Skeletal muscle cell (primary cell): Measurements from ENCODE around the gene ERAS.
"Not testable (repeated sequence)": the region's sequence is repeated elsewhere in the genome, so short reads cannot be mapped to it uniquely, and the experiment has no call there.

Experiments
- DNase-seq: peaks from one replicate; pipeline ENCODE4 v3.0.0-alpha.2; 2010; ENCODE audit warnings: low read depth
- H3K4me3 ChIP-seq: 2 replicates; pipeline ENCODE4 v1.5.1; 2011; ENCODE audit warnings: low read depth, mild to moderate bottlenecking, control low read depth, low read length, moderate library complexity

Gene ERAS

DNA sequence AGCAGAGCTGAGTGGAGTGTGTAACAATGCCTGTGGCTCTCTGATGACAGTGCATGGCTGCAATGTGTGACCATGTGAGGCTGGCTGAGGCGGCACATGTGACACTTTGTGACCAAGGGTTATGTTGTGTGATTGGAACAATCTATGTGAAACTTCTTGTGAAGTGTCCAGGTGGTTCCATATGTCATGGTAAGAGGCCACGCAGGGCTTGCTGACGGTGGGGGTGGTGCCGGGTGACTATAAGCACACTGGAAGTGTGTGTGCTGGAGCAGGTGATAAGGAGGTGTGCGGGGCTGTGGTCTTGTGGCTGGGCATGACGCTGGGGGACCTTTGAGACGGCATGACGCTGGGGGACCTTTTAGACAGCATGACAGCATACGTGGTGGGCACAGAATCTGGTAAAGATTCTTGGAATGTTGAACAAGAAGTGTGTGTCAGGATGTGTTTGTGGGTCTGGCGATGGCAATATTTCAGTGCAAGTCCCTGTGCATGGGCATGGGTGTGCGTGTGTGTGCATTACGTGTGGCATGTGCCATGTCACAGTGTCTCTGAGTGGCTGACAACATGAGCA lies 31.9 kb upstream of the ERAS start:
- H3K4me3 ChIP-seq = no peak overlapping the region
- DNase-seq = no peak

DNA sequence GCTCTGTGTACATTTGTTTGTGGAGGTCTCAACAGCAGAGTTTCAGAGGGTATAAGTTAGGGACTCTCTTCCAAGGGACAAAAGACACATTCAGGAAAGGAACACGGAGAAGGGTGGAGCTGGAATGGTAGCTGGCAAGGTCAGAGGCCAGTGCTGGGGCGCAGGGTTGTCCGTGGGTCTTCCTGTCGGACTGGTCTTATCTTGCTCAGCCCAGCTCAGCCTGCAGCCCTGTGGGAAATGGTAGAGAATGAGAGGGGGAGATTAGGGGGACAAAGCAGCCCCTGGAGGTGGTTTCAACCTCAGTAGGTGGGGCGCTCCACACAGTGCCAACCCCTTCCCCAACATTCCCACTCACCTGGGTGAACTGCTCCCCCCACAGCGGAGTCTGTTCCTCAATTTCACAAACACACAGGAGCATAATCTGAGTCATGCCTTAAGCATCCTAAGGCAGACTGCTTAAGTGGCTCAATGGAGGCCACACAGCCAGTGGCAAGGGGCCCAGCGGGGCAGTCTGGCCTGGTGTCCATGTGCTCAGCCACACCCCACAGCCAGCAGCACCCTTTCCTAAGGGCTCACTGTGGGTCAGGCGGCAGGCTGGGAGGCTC lies 31.3 kb upstream of the ERAS start:
- H3K4me3 ChIP-seq = no peak overlapping the region
- peak; percentile 10 for DNase-seq

DNA sequence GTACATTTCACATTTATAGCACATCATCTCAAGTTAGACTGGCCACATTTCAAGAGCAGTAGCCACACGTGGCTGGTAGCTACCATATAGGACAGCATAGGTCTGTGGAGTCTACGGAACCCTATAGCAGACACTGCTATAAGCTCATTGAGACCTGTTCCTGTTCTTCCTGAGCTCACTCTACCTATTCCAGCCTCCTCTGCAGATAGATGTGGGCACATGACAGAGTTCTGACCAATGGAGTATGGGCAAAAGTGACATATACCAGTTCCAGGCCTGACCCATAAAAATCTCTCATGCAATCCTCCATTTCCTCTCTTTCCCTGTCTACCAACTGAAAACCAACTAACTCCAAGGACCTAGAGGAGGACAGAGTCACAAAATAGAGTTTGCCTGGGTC lies 28.0 kb upstream of the ERAS start:
- H3K4me3 ChIP-seq = no peak overlapping the region
- DNase-seq = no peak

DNA sequence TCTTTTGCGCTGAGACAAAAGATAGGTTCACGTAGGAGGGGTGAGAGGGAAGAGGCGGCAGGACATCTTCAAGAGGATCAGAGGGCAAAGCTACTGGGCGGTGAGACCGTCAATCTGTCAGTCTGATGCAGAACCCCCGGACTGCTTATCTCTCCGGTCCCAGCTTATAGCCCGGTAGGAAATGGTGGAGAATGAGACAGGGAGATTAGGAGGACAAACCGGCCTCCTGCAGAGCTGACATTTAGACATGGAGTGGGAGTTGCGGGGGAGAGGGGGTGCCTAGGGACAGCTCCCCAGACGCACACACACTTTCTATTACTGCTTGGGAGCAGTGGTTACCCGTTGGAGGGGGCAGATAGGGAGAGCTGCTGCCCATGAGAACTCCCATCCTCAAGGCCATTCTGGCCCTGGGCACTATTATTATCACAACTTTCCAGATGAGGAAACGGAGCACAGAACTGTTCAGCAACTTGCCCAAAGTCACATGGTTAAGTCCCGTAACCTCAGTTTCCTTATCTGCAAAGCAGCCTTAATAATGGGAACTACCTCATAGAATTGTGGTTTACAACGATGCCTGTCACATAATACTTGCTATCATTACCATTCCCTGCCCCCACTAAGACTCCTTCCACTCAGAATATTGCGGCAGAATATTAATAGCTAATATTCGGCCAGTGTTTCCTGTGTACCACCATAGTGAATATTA lies 25.6 kb upstream of the ERAS start:
- no peak for DNase-seq
- H3K4me3 ChIP-seq = peak overlapping the region; percentile 60

DNA sequence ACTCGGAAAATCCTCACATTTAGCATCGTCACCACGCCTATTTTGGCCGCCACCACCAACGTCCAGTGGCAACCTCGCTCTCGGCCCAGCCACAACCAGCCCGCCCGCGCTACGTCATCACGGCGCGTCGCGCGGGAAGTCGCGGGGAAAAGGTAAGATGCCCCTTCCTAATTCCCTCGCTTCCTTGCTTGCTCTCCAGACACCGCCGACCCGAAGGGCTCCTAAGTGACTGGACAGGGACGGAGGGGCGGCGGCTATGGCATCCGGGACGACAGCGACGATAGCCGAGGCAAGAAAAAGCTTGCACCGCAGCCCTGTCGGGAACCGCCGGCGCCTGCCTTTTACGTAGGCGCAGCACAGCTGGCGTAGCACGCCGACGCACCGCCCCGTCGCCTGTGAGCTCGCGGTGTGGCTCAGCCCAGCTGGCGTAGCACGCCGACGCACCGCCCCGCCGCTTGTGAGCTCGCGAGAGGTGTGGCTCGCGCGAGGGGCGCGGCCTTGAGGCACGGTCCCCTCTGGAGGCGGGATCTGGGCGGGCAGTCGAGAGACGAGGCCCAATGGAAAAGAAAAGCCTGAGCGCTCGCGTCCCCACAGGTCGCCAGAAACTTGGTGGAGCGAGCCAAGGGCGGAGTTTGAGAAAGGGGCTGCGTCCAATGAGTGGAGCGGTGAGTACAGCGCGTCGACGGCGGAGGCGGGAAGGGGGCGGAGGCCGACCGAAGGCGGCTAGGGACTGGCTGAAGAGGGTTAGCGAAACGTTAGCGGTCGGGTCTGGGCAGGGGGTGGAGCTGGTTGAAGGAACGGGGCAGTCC lies 24.8 kb upstream of the ERAS start, which contains the start of gene HDAC6:
HDAC6 (plus strand) TSS at position 788 of the 809 bp plus-strand sequence. CDS start 626 bp downstream, outside the sequence.
- H3K4me3 ChIP-seq = peak within 1 kb of the TSS; percentile 68
- DNase-seq = peak; percentile 97

DNA sequence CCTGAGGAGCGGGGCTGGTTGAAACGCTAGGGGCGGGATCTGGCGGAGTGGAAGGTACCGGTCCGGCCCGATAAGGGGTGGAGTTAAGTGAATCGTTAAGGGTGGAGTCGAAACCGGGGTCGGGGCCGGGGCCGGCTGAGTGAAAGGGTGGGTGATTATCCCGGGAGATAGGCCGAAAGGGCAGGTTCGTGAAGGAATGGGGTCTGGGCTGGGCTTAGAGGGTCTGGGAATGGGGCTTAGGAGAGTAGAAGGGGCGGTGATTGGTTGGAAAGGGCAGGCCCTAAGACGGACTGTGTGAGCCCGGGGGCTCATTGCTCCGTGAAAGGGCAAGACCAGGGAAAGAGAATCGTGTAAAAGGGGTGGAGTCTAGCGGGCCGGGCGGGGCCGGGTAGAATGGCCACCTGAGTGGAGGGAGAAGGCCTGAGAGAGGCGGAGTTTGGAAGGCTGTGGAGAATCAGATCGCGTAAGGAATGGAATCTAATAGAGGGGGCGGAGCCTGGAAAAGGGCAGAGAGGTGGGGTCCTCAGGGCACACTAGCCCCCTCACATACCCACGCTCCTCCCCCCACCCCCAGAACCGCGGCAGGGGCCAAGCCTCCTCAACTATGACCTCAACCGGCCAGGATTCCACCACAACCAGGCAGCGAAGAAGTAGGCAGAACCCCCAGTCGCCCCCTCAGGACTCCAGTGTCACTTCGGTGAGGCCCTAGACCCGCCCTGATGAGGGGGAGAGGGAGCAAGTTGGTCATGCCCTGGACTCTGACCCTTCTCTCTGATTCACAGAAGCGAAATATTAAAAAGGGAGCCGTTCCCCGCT lies 24.0 kb upstream of the ERAS start:
- peak; percentile 30 for DNase-seq
- H3K4me3 ChIP-seq = peak overlapping the region; percentile 68

DNA sequence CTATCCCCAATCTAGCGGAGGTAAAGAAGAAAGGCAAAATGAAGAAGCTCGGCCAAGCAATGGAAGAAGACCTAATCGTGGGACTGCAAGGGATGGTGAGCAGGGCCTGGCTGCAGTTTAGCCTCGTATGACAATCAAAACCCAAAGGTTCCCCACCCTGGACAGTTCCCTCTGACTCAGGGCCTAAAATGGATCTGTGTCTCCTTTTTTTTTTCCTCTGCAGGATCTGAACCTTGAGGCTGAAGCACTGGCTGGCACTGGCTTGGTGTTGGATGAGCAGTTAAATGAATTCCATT lies 23.5 kb upstream of the ERAS start:
- peak overlapping the region; percentile 68 for H3K4me3 ChIP-seq
- no peak for DNase-seq

DNA sequence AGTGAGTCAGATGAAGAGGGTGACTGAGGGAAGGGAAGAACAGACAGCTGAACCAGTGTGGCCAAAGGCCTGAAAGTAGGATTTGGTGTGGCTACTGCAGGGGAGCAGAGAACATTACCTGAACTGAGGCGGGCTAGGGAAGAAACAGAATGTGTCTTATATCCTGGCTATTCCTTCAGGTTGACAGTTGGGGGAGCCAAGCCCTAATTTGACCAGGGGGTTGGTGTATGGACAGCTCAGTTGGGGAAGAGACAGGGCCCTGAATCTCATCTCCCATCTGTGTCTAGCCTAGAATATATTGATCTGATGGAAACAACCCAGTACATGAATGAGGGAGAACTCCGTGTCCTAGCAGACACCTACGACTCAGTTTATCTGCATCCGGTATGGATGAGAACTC lies 20.2 kb upstream of the ERAS start:
- H3K4me3 ChIP-seq = no peak overlapping the region
- DNase-seq = no peak

DNA sequence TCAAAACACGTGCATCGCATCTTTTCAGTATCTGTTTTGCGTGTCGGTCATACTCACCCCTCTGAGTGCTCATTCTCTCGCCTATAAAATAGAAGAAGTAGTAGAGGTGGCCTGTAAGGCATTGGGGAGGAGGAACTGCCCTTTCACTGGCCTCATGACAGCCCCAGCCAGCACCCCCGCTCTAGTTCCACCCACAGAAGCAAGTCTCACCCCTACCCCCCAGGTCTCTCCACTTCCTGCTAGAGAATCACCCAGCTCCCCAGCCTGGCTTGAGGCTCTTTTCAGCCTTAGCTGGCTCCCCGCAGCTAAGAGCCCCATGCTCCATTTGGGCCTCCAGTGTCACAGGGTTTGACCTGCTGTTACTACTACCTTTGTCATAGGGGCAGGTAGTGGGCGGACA lies 12.7 kb upstream of the ERAS start:
- no peak for DNase-seq
- H3K4me3 ChIP-seq = no peak overlapping the region

DNA sequence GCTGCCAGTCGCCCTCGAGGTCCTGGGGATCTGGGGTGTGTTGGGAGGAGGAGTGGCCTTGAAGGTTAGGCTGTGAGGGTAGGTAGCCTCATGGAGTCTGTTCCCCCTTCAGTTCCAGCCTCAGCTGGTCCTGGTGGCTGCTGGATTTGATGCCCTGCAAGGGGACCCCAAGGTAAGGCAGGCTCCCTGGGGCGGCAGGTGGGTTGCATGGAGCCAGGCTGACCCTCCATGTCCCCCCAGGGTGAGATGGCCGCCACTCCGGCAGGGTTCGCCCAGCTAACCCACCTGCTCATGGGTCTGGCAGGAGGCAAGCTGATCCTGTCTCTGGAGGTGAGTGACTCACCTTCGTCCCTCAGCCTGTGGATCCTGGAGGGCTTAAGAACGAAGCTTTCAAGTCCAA lies 11.6 kb upstream of the ERAS start:
- no peak for DNase-seq
- no peak overlapping the region for H3K4me3 ChIP-seq

DNA sequence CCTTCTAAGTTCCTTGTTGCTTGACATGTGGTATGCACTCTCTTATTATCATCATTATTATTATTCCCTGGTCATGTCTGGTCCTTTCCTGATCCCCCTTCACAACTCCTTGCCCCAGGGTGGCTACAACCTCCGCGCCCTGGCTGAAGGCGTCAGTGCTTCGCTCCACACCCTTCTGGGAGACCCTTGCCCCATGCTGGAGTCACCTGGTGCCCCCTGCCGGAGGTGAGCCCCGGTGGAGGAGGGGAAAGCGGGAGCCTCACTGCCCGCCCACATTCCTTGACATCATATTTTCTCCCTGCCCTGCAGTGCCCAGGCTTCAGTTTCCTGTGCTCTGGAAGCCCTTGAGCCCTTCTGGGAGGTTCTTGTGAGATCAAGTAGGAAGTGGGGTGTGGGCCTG lies 11.0 kb upstream of the ERAS start:
- DNase-seq = no peak

DNA sequence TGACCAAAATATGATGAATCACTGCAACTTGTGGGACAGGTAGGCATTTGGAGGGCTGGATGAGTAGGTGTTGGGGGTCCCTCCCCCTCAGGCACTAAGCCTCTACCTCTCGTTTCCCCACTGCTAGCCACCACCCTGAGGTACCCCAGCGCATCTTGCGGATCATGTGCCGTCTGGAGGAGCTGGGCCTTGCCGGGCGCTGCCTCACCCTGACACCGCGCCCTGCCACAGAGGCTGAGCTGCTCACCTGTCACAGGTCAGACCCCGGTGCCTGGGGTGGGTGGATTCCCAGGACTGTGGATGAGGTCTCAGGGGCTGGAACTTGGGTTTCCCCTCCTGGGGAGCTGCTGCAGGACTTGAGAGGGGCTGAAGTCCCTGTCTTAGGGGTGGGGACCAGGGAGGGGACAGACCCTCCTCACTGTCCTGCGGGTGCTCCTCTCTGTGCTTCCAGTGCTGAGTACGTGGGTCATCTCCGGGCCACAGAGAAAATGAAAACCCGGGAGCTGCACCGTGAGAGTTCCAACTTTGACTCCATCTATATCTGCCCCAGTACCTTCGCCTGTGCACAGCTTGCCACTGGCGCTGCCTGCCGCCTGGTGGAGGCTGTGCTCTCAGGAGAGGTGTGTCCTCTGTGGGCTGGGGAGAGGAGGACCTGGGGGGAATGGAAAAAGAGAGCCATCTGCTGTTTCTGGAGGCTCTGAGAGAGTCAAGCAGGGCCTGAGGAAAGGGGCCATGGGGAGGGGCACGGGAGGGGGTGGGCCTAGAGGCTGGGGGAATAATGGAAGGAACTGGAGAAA lies 10.1 kb upstream of the ERAS start:
- H3K4me3 ChIP-seq = no peak overlapping the region
- no peak for DNase-seq

More for the DNA sequence above, 11.0 kb upstream of the ERAS start:
- no peak overlapping the region for H3K4me3 ChIP-seq

DNA sequence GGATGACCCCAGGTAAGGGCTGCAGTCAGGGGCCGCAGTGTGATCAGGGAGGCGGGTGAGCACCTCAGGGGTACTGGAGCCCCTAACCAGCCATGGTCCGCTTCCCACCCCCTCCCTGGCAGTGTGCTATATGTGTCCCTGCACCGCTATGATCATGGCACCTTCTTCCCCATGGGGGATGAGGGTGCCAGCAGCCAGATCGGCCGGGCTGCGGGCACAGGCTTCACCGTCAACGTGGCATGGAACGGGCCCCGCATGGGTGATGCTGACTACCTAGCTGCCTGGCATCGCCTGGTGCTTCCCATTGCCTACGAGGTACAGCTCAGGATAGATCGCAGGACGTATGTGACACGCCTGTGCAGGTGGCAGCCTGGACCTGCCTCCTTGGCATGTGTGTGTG lies 8.2 kb upstream of the ERAS start:
- DNase-seq = no peak
- H3K4me3 ChIP-seq = no peak overlapping the region

DNA sequence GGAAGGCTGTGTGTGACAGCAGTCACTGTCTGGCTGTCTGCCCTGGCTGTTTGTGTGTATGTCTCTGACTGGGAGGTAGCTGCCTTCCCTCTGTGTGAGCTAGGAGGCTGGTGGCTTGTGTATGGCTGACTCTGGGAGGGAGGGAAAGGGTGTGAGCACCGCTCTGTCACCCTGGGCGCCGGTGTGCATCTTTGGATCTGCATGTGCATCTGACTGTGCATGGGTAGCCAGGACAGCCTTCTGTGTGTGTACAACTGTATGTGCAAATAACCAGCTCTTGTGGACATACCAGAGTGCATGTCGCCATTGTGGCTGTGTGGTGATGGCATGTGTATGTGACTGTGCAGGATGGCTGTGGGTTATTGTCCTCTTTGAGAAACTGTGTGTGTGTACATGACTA lies 7.4 kb upstream of the ERAS start:
- H3K4me3 ChIP-seq = no peak overlapping the region
- DNase-seq = no peak

DNA sequence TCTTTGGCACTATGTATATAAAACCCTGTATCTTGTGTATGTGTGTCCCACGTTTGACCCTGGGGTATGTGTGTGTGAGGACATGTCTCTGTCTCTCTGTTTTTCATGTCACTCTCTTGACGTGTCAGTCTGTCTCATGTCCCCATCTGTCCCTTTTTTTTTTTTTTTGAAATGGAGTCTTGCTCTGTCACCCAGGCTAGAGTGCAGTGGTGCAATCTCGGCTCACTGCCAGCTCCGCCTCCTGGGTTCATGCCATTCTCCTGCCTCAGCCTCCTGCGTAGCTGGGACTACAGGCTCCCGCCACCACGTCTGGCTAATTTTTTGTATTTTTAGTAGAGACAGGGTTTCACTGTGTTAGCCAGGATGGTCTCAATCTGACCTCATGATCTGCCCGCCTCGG lies 6.9 kb upstream of the ERAS start:
- H3K4me3 ChIP-seq, DNase-seq: not testable (repeated sequence)

DNA sequence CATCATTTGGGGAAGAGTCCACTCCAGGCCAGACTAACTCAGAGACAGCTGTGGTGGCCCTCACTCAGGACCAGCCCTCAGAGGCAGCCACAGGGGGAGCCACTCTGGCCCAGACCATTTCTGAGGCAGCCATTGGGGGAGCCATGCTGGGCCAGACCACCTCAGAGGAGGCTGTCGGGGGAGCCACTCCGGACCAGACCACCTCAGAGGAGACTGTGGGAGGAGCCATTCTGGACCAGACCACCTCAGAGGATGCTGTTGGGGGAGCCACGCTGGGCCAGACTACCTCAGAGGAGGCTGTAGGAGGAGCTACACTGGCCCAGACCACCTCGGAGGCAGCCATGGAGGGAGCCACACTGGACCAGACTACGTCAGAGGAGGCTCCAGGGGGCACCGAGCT lies 3.3 kb upstream of the ERAS start:
- no peak overlapping the region for H3K4me3 ChIP-seq
- DNase-seq = no peak

DNA sequence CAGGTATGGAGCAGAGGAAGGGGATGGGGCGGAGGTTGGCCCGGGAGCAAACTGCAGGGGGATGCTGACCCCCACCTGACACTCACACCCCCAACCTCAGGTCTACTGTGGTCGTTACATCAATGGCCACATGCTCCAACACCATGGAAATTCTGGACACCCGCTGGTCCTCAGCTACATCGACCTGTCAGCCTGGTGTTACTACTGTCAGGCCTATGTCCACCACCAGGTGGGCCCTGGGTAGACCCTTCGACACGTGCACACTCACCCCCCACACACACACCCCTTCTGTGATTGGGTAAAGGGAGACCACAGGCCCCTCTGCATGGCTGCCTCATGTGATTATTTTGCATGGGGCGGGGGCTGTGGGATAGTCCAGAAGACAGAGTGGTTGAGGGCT lies 2.2 kb upstream of the ERAS start:
- H3K4me3 ChIP-seq = no peak overlapping the region
- no peak for DNase-seq

DNA sequence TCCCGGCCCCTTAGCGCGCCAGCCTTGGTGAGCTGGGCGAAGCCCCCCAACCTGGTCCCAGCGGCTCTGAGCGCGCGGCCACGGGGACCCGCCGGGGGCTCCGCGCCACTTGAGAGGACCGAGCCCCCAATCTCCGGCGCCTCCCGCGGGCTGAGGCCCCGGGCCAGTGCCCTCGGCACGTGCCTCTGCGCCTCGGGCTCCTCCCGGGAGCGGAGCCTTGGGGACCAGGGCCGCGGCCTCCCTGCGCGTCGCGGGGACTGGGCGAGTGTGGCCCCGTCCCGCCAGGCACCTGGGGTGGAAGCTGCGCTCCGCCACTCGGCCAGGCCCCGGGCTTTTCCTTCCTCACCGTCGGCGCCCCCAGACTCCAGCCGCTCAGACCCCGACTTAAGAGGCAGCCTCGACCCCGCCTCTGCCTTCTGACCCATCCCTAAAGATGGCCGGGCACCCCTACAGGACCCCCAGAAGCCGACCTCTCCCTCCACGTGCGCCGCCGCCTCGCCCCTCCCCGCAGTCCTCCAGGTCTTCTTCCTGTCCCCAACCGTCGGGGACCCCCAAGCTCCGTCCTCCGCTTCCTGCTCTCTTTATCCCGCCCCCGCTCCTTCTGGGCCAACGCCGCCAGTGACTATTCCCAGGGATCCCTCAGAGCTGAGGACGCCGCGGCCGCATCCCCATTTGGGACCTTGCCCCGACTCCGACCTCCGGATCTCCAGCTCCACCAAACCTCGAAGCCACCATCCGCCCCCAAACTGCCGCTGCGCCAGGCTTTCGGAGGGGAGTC lies 752 bp downstream of the ERAS start:
- H3K4me3 ChIP-seq = no peak overlapping the region
- DNase-seq = no peak
